ENCODE data around the gene MAN2A1.
"Not testable (repeated sequence)": the region's sequence is repeated elsewhere in the genome, so short reads cannot be mapped to it uniquely, and the experiment has no call there.

The MAN2A1 gene

GRCh38 chr5:109878887-109879286 lies 189.2 kb downstream of the MAN2A1 start:
- in situ Hi-C loops (cut with MboI; ENCODE audit: low pct_unique_long_range_greater_than_20kb, low sequenced_read_pairs): no loop called here
- no peak for DNase-seq

GRCh38 chr5:109880907-109881685 lies 191.4 kb downstream of the MAN2A1 start:
- no peak for DNase-seq
- in situ Hi-C loops (cut with MboI; ENCODE audit: low pct_unique_long_range_greater_than_20kb, low sequenced_read_pairs): no loop called here

GRCh38 chr5:109882546-109882945 lies 192.8 kb downstream of the MAN2A1 start:
- in situ Hi-C loops (cut with MboI; ENCODE audit: low pct_unique_long_range_greater_than_20kb, low sequenced_read_pairs): no loop called here
- DNase-seq: no peak

GRCh38 chr5:109884676-109885075 lies 194.9 kb downstream of the MAN2A1 start:
- no peak for DNase-seq
- in situ Hi-C loops (cut with MboI; ENCODE audit: low pct_unique_long_range_greater_than_20kb, low sequenced_read_pairs): no loop called here

GRCh38 chr5:109885205-109885604 lies 195.5 kb downstream of the MAN2A1 start:
- no peak for DNase-seq
- in situ Hi-C loops (cut with MboI; ENCODE audit: low pct_unique_long_range_greater_than_20kb, low sequenced_read_pairs): no loop called here

- in situ Hi-C loops (cut with MboI; ENCODE audit: low pct_unique_long_range_greater_than_20kb, low sequenced_read_pairs): no loop called here
Observed at GRCh38 chr5:109888989-109889388, 199.3 kb downstream of the MAN2A1 start.

GRCh38 chr5:109893271-109893670 lies 203.5 kb downstream of the MAN2A1 start:
- in situ Hi-C loops (cut with MboI; ENCODE audit: low pct_unique_long_range_greater_than_20kb, low sequenced_read_pairs); DNase-seq: not testable (repeated sequence)

More at GRCh38 chr5:109888989-109889388, 199.3 kb downstream of the MAN2A1 start:
- no peak for DNase-seq

GRCh38 chr5:109898269-109899162 lies 208.8 kb downstream of the MAN2A1 start:
- DNase-seq: no peak
- in situ Hi-C loops (cut with MboI; ENCODE audit: low pct_unique_long_range_greater_than_20kb, low sequenced_read_pairs): no loop called here

GRCh38 chr5:109899163-109899535 lies 209.4 kb downstream of the MAN2A1 start:
- no peak for DNase-seq
- in situ Hi-C loops (cut with MboI; ENCODE audit: low pct_unique_long_range_greater_than_20kb, low sequenced_read_pairs): no loop called here

- in situ Hi-C loops (cut with MboI; ENCODE audit: low pct_unique_long_range_greater_than_20kb, low sequenced_read_pairs): no loop called here
Observed at GRCh38 chr5:109900461-109900860, 210.7 kb downstream of the MAN2A1 start.

GRCh38 chr5:109900911-109901627 lies 211.3 kb downstream of the MAN2A1 start:
- DNase-seq: no peak

More at GRCh38 chr5:109900461-109900860, 210.7 kb downstream of the MAN2A1 start:
- no peak for DNase-seq

GRCh38 chr5:109901628-109901981 lies 211.9 kb downstream of the MAN2A1 start:
- DNase-seq: no peak
- in situ Hi-C loops (cut with MboI; ENCODE audit: low pct_unique_long_range_greater_than_20kb, low sequenced_read_pairs): no loop called here

More at GRCh38 chr5:109900911-109901627, 211.3 kb downstream of the MAN2A1 start:
- in situ Hi-C loops (cut with MboI; ENCODE audit: low pct_unique_long_range_greater_than_20kb, low sequenced_read_pairs): no loop called here

- DNase-seq: no peak
- in situ Hi-C loops (cut with MboI; ENCODE audit: low pct_unique_long_range_greater_than_20kb, low sequenced_read_pairs): no loop called here
Observed at GRCh38 chr5:109903061-109903460, 213.3 kb downstream of the MAN2A1 start.

GRCh38 chr5:109905906-109906305 lies 216.2 kb downstream of the MAN2A1 start:
- DNase-seq: no peak

GRCh38 chr5:109907189-109907588 lies 217.5 kb downstream of the MAN2A1 start:
- in situ Hi-C loops (cut with MboI; ENCODE audit: low pct_unique_long_range_greater_than_20kb, low sequenced_read_pairs): no loop called here
- DNase-seq: no peak

More at GRCh38 chr5:109905906-109906305, 216.2 kb downstream of the MAN2A1 start:
- in situ Hi-C loops (cut with MboI; ENCODE audit: low pct_unique_long_range_greater_than_20kb, low sequenced_read_pairs): no loop called here

GRCh38 chr5:109907731-109908130 lies 218.0 kb downstream of the MAN2A1 start:
- DNase-seq: no peak
- in situ Hi-C loops (cut with MboI; ENCODE audit: low pct_unique_long_range_greater_than_20kb, low sequenced_read_pairs): no loop called here

GRCh38 chr5:109908366-109908765 lies 218.6 kb downstream of the MAN2A1 start:
- in situ Hi-C loops (cut with MboI; ENCODE audit: low pct_unique_long_range_greater_than_20kb, low sequenced_read_pairs): no loop called here
- DNase-seq: no peak

- in situ Hi-C loops (cut with MboI; ENCODE audit: low pct_unique_long_range_greater_than_20kb, low sequenced_read_pairs): no loop called here
- DNase-seq: no peak
Observed at GRCh38 chr5:109910874-109911273, 221.1 kb downstream of the MAN2A1 start.

GRCh38 chr5:109911731-109912130 lies 222.0 kb downstream of the MAN2A1 start:
- no peak for DNase-seq
- in situ Hi-C loops (cut with MboI; ENCODE audit: low pct_unique_long_range_greater_than_20kb, low sequenced_read_pairs): no loop called here

- no peak for DNase-seq
- in situ Hi-C loops (cut with MboI; ENCODE audit: low pct_unique_long_range_greater_than_20kb, low sequenced_read_pairs): no loop called here
Observed at GRCh38 chr5:109914906-109915305, 225.2 kb downstream of the MAN2A1 start.
